Right renal cortex interstitium (tissue), 3 donors: ENCODE results near the gene SERTM1. TPM values are rescaled to one million over a fixed set of nuclear protein-coding genes. Genes with fewer than 3 reads are reported as not detected.

Experiments
- DNase-seq, 3 donors: peaks; one replicate each; pipeline ENCODE4 v3.0.0-alpha.2; 2013; ENCODE audit warnings: low read depth in 3 of 3, low spot score in 2 of 3
- polyA plus RNA-seq, 3 donors: library from polyadenylated mRNA; unstranded; fragments of 120-200 nt; gene quantifications; one replicate each; pipeline ENCODE4 v1.2.1, GENCODE V29; 2013; ENCODE audit not compliant: insufficient read length in 3 of 3

SERTM1 gene
- polyA plus RNA-seq = under 1 TPM; 0.24 to 0.58 (median 0.35) TPM

- DNase-seq = peak in 1 of 3 donors; percentile 44
Measured at GRCh38 chr13:36673838-36674326, at the start of gene SERTM1. Gene SERTM1, plus strand, starts transcription at chr13:36674020. Its CDS starts 21,059 bp downstream, at chr13:36695079.

GRCh38 chr13:36628377-36629056 lies 45.3 kb upstream of the SERTM1 start:
- no peak for DNase-seq

GRCh38 chr13:36629057-36629385 lies 44.8 kb upstream of the SERTM1 start:
- no peak for DNase-seq

- no peak for DNase-seq
Measured at GRCh38 chr13:36630181-36630803, 43.5 kb upstream of the SERTM1 start.

- no peak for DNase-seq
Measured at GRCh38 chr13:36639610-36640009, 34.2 kb upstream of the SERTM1 start.

- DNase-seq = no peak
Measured at GRCh38 chr13:36650611-36651010, 23.2 kb upstream of the SERTM1 start.

GRCh38 chr13:36665630-36666029 lies 8.2 kb upstream of the SERTM1 start:
- DNase-seq = no peak

- no peak for DNase-seq
Measured at GRCh38 chr13:36666477-36667229, 7.2 kb upstream of the SERTM1 start.

- DNase-seq = no peak
Measured at GRCh38 chr13:36668316-36668715, 5.5 kb upstream of the SERTM1 start.

- no peak for DNase-seq
Measured at GRCh38 chr13:36673352-36673751, 468 bp upstream of the SERTM1 start.

GRCh38 chr13:36674337-36675212 lies 755 bp downstream of the SERTM1 start:
- DNase-seq = no peak

GRCh38 chr13:36675213-36675536 lies 1.4 kb downstream of the SERTM1 start:
- DNase-seq = no peak

GRCh38 chr13:36680913-36681312 lies 7.1 kb downstream of the SERTM1 start:
- no peak for DNase-seq

- no peak for DNase-seq
Measured at GRCh38 chr13:36681894-36682624, 8.2 kb downstream of the SERTM1 start.

GRCh38 chr13:36683701-36684100 lies 9.9 kb downstream of the SERTM1 start:
- DNase-seq = no peak

- no peak for DNase-seq
Measured at GRCh38 chr13:36685927-36686326, 12.1 kb downstream of the SERTM1 start.

- no peak for DNase-seq
Measured at GRCh38 chr13:36696410-36697010, 22.7 kb downstream of the SERTM1 start.

GRCh38 chr13:36700170-36700569 lies 26.4 kb downstream of the SERTM1 start:
- DNase-seq = no peak

- no peak for DNase-seq
Measured at GRCh38 chr13:36706755-36707154, 32.9 kb downstream of the SERTM1 start.
